Inferior parietal cortex (tissue), 1 donor: ENCODE measurements around the gene PKDCC.
"Not testable (repeated sequence)": the region's sequence is repeated elsewhere in the genome, so short reads cannot be mapped to it uniquely, and the experiment has no call there.

ENCODE experiments used
- DNase-seq: peaks from one replicate; pipeline ENCODE4 v3.0.0-alpha.2; 2016; ENCODE audit errors: extremely low spot score

Gene PKDCC

DNA sequence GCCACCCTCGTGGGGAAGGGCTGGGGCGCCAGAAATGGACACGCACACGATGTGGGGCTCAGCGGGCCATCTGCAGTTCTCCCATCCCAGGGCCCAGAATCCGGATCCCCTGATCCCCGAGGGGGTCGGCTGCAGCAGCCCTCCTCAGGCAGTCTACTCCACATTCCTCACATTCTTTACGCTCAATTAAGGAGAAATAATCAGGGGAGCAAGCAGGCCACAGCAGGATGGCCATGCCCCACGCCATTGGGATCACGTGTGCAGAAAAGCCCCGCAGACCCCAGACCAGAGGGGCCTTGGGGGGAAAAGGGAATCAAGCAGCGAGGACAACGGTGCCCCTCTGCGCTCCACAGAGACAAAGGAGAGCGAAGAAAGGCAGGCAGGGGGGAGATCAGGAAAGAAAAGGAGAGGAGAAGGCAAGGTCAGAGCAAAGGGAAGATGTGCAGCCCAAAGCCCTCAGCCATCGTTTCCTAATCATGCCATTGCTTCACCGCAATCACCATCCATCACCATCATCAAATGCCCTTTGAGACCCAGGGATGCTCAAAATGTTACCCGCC is 17.5 kb upstream of the PKDCC start:
- no peak for DNase-seq

DNA sequence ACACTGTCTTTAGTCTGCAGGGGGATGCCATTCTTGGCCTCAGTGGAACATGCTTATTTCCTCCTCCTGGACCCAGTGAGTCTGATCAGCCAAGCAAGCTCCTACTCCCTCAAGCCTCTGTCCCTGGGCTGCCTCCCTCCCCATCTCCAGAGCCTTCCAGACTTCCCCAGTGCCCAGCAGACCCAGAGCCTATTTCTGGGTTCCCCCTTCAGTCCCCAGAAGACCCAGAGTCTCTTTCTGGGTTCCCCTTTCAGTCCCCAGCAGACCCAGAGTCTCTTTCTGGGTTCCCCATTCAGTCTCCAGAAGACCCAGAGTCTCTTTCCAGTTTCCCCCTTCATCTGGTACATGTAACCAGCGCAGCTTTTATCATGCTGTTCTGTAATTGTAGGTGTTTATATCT is 17.0 kb upstream of the PKDCC start:
- DNase-seq: no peak

DNA sequence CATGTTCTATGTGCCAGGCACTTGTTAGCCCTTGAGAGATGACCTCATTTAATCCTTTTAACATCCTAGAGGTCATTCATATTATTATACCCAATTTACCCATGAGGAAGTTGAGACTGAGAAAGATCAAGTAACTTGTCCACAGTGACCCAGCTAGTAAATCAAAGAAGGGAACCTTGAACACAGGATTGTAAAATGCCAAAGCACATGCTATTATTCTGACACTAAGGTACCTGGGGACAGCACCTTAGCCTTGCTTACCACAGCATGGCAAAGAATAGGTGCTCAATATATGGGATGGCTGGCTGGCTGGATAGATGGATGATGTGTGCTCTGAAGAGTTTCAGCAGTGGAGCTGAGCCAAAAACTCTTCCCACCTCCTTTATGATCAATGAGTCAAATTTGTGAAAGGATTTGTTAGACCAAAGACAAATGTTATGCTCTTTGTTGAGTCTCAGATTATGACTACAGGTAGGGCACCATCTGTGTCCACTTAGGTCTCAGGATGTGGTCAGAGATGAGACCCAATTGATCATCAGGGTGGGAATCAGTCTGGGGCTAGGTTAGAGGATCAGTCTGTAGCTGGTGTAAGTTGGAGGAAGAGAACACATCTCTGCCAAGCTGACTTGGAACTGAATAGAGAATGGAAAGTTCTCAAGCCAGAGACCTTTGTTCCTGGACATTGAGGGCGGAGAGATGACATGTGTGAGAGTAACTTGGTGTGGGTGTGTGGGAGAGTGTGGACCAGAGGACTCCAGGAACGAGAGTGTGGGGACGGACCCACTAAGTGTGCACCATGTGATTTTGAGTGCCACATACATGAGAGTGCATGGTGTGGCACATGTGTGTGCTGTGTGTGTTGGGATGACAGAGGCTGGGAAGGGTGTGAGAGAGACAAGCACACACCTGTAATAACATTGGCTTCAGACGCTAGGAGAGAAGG is 16.3 kb upstream of the PKDCC start:
- no peak for DNase-seq

DNA sequence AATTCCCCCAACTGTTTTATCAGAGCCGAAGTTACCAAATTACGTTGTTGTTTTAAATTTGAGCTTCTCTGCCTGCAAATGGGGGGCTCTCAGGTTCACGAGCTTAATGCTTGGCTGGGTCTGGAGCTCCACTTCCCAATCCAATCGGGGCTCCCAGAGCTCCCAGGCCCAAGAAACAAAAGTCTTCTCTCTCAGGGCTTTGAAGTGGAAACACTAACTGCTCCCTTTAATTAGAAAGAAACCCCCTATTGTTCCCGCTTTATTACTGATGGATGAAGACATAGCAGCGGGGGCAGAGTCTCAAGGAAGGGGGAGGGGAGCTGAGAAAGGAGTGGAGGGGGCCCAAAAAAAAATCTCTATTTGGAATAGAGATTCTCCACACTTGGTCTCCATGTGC is 15.6 kb upstream of the PKDCC start:
- DNase-seq: no peak

DNA sequence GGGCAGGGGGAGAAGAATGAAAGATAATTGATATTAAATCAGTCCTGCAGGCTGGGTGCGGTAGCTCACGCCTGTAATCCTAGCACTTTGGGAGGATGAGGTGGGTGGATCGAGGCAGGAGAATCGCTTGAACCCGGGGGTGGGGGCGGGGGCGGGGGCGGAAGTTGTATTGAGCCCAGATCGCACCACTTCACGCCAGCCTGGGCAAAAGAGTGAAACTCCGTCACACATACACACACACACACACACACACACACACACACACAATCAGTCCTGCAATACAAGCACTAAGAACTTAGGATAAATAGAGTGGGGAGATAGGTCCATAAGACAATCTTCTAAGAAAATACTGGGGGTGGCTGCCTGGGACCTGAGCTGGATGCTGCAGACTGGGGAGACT is 15.1 kb upstream of the PKDCC start:
- DNase-seq: no peak

DNA sequence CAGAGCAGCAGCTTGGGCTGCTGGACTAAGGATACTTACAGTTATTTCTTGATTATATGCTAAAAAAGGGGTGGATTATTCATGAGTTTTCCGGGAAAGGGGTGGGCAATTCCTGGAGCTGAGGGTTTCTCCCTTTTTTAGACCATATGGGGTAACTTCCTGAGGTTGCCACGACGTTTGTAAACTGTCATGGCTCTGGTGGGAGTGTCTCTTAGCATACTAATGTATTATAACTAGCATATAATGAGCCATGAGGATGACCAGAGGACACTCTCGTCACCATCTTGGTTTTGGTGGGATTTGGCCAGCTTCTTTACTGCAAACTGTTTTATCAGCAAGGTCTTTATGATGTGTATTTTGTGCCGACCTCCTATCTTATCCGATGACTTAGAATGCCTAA is 13.7 kb upstream of the PKDCC start:
- DNase-seq: not testable (repeated sequence)

DNA sequence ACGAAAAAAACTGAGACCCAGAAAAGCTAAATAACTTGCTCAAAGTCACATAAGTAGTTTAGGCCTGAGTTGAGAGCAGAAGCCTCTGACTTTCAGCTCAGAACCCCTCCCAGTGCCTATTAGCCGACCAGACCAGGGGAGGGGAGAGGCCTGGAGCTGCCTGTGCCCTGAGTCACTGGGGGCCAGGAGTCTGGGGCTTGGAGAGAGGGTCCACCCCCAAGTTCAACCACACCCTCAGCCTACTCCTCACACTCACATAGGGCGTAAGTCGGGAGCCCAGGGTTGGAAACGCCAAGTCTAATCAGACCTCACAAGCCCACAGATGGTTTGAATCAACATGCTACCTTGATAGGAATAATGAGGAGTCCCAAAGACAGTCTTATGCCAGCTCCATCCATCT is 12.6 kb upstream of the PKDCC start:
- DNase-seq: no peak

DNA sequence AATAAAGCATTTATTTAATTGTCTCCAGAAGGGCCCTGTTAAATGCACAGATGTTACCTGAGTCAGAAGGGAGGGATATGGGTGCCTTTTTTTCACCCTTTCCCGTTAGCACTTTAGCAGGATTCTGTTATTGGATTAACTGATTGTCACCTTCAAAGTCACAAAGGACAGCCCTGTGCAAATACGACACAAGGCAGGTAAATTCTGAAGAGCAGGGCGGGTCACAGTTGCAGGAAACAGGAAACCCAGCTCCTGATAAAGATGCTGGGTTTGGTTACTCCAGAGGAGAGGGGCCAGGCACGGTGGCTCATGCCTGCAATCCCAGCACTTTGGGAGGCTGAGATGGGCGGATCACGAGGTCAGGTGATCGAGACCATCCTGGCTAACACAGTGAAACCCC is 11.4 kb upstream of the PKDCC start:
- DNase-seq: no peak

DNA sequence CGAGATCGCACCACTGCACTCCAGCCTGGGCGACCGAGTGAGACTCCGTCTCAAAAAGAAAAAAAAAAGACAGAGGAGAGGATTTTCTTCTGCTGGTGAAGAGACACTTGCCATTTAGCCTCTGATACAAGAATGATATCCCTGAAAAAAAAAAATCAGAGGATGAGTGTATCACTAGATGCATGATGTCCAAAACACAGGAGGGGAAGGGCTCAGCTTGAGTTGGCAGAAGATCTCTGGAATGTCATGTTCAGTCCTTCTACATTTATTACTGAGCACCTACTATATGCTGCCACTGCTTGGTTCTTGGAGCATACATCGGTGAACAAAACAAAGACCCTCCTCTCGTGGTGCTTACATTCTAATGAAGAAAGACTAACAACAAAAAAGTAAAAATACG is 10.9 kb upstream of the PKDCC start:
- no peak for DNase-seq

DNA sequence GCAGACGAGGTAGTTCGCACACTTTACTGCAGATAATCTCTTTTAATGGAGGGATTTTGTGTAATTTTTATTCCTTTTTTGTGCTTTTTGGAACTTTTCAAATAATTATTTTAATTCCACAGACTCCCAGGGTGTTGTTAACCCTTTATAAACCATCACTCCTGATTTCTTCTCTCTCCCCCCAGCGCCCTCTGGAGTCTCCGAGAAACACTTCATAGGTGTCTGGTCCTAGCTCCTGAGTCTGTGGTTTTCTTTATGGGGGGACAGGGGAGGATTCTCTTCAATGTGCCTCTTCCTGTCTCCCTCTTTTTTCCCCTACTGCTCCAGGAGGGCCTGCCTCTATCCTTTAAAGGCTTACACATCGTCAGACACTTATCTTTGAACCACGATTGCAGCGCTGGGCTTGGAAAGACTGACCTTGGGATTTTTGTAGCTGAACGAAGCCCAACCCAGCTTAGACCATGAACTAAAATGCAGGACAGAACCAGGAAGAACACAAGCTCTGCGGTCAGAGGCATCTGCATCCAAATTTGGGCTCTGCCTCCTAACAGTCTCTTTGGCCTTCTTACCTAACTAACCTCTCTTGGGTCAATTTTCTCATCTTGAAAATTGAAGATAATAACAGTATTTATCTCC is 7.1 kb upstream of the PKDCC start:
- no peak for DNase-seq

DNA sequence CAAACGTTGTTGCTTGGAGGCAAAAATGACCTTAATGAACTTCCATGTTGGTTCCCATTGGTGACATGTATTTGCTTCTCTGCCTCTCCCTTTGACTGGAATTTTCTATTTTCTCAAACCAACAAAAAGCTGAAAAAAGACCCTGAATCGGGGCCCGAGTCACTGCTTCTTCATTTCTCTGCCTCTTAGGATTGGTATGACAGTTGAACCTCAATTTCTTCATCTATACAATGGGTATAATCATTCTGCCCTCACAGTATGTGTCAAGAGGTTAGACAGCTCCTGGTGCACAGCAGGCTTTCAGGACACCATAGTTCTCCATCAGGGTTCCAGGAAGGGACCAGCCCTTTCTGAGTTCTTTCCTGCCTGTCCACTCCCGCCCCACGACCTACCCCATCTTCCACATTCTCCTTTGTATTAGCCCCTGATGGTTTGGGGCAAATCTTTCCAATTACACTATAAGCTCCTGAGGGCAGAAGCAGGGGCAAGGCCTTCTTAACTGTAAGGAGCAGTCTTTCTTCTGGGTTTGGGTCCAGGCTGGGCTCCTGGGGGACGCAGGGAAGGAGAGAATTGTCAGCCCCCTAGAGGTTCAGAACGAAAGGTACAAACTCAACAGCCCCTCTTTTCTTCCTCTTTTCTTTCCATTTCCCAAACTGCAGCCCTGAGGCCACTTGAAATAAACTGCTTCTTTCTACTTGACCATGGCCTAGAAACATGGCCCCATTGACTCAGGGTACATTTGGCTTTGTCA is 6.3 kb upstream of the PKDCC start:
- no peak for DNase-seq

DNA sequence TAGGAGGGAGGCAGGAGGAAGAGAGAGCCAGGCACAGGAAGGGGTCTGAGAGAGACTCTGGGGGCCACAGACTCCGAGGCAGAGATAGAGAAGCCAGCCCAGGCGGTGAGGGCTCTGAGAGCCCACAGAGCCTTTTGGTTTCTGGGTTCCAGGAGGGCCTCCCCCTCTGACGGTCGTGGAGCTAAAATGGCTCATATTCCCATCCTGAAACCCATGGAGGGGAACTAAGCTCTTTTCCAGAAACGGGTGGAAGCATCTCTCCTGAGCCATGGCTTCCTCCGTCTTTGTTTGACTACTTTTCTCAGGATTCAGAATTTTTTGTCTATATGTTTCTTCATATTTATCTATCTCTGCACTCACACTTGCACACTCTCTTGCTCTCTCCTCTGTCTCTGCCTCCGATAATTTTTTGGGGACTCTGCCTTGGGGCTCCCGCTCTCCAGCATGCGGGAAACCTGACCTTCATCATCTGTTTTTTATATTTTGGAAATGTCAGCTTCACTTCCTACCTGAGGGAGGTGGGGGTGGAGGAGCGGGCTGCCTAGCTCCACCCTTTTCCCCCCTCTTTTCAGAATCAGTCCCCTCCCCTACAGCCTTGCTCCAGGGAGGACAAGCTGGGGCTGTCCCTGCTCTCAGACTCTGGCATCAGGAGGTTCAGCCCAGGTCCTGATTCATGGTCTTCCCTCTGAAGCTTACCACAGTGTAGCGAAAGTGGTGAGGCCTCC is 5.0 kb upstream of the PKDCC start:
- DNase-seq: no peak

DNA sequence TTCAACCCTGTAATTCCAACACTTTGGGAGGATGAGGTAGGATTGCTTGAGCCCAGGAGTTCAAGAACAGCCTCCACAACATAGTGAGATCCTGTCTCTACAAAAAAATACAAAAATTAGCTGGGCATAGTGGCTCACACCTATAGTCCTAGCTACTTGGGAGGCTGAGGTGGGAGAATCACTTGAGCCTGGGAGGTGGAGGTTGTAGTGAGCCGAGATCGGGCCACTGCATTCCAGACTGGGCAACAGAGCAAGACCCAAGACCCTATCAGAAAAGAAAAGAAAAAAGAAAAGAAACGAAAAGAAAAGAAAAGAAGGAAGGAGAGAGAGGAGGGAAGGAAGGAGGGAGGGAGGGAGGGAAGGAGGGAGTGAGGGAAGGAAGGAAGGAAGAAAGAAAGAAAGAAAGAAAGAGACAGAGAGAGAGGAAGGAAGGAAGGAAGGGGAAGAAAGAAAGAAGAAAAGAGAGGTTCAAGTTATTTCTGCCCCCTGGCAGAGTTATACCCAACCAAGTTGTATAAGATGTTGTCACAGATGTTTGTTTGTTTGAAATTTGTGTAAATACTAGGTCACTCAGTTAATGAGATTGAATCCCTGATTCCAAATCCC is 3.9 kb upstream of the PKDCC start:
- no peak for DNase-seq

DNA sequence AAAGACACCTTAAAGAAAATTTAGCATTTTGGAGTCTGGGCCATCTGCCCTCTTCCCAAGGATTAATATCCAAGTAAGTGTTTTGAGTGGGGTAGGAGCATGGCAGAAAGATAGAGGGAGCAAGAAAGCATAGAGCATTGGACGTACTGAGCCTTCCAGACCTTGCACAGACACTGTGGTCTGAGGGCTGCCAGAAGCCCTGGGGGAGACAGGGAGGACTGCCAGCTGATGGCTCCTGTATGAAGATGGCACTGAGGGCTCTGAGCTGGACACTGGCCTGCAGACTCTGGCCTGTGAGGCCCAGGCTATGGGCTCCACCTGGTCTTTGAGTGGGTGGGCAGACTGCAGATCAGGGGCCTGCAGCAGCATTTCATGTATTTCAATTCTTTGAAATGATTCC is 2.9 kb upstream of the PKDCC start:
- no peak for DNase-seq

DNA sequence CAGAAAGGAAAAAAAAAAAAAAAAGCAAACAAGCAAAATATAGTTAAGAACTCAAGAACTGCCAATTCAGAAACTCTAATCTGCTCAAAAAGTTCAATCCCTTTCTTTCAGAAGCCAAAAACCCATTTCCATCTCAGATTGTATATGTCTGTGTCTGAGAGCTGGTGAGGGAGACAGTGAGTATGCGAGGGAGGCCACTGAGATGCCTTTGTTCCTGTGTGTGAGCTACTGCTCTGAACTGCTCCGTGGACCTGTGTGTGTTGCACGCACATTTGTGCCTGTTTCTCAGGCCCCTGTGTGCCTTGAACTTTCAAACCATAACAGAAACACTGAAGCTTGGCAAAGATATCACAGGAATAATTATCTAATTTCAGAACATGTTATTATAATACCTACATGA is 2.5 kb upstream of the PKDCC start:
- DNase-seq: no peak

DNA sequence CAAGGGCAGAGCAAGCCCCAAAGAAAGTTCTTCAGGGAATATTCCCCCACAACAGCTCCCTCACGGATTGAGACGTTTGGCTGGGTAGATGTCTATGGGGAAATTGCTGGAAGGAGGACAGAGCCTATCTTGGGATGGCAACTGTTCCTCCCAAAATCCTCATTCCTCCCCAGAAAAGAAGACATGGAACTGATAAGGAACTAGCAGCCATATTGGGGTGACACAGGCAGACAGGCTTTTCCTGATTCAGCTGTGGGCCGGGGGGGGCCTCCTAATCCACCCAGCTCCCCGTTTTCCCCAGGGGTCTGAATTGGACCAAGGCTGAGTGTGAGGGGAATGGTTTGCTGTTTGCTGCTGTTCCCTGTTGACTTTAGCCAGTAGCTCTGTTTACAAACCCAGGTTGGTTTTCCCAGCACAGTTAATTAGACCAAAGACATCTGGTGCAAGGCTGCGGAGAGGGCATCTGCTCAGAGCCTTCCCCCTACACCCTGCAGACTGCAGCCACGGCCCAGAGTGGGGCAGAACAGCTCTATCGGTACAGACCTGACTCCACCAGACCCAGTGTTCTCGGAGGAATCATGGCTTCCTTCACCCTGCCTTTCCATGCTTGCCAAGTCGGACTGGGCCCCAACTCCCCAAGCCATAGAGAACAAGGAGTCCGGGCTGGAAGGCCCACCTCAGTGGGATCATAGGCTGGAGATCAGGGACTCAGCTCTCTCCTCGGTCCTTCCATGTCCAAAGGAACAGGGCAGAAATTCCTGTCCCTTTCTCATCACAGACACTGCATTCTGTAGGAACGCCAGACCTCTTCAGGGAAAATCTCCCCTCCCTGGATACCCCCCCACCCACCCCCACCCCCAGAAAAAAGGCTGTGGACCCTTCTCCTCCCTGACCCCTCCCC is 1.7 kb upstream of the PKDCC start:
- no peak for DNase-seq

DNA sequence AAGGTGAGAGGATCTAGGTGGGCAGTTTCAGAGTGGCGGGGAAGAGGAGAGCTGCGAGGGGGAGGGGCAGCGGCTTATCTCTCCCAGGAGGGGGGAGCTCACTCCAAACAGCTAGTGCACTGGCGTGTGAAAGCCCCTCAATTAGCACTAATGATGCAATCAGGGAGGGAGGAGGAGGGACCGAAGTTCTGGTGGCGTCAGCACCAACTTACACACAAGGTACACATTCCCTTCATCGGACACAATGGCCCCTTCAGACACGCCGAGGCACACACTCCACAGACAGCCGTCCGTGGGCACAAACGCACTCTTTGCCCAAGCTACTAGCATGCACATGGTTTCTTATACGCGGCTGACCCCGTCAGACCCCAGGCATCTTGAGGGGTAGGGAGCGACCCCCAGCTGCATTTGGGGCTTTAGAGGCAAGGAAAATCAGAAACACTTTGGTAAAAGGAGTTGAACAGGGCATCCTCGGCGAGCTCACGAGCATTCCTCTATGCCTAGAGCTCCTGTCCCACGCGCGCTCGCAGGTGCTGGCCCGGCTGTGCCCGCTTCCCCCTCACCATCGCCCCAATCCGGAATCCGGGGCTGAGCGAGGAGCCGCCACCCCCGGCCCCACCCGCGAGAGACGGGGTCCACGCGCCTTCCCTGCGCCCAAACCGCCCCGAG is 868 bp upstream of the PKDCC start:
- DNase-seq: no peak

DNA sequence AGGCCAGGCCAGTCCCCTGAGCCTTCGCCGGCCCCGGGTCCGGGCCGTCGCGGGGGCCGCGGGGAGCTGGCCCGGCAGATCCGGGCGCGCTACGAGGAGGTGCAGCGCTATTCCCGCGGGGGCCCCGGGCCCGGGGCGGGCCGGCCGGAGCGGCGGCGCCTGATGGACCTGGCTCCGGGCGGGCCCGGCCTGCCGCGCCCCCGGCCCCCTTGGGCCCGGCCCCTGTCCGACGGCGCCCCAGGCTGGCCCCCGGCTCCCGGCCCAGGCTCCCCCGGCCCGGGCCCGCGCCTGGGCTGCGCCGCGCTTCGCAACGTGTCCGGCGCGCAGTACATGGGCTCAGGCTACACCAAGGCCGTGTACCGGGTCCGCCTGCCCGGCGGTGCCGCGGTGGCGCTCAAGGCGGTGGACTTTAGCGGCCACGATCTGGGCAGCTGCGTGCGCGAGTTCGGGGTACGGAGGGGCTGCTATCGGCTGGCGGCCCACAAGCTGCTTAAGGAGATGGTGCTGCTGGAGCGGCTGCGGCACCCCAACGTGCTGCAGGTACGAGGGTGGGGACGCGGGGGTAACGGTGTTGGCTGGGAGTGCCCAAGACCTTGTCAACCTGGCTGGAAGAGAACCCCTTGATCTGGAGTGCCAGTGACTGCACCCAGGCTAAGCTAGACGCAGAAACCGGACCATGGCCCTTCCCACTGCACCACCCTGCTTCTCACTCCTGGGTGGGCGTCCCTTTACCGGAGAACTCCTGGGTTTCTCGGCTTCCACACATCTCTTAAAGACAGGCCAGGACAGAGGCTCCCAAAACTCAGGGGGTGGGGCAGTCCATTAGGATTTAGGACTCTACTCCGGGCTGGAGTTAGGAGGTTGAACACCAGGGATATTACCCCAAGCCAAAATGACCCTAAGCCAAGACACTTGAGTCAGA is 739 bp downstream of the PKDCC start:
- no peak for DNase-seq
